ENCODE measurements around the gene HMX1. TPM values are rescaled to one million over a fixed set of nuclear protein-coding genes. Genes with fewer than 3 reads are reported as not detected.

Gene HMX1
- total RNA-seq, 4 donors from 2014 or later: 2.6 TPM; not detected in 3

- TF ChIP-seq POLR2A (IDR thresholded peaks at IDR 0.05): no peak
- no peak for TF ChIP-seq CTCF (IDR thresholded peaks at IDR 0.05)
- Histone ChIP-seq H3K9me3 (no peaks in the 10 kb centered on the region), H3K27me3 (peaks cover 12% of the 10 kb centered on the region), H3K36me3 (no peaks in the 10 kb centered on the region), H3K4me3 (replicated peaks in 1 of 3) (no peak overlapping the region), H3K27ac (no peak overlapping the region), H3K4me1 (no peaks in the 10 kb centered on the region)
- intact Hi-C loops (cut with DNase I): no loop called here
- DNase-seq: no peak
- WGBS, 2 donors: 0 to 6% methylated on average over 3 to 12 of the region's 12 CpGs
Measured at GRCh38 chr4:8877780-8878040, 6.1 kb upstream of the HMX1 start.

- H3K36me3 ChIP-seq: no peaks in the 10 kb centered on the region
- WGBS, 2 donors: 4% methylated on average over 8 to 11 of the region's 11 CpGs
- no peaks in the 10 kb centered on the region for H3K9me3 ChIP-seq
- H3K27me3 ChIP-seq: peaks cover 16% of the 10 kb centered on the region
- no peak for DNase-seq
- H3K27ac ChIP-seq: no peak overlapping the region
- H3K4me3 ChIP-seq (replicated peaks in 1 of 3): no peak overlapping the region
- intact Hi-C loops (cut with DNase I): no loop called here
- no peak for TF ChIP-seq POLR2A (IDR thresholded peaks at IDR 0.05)
- no peak for TF ChIP-seq CTCF (IDR thresholded peaks at IDR 0.05)
- H3K4me1 ChIP-seq: no peaks in the 10 kb centered on the region
Measured at GRCh38 chr4:8876982-8877779, 5.5 kb upstream of the HMX1 start.

- intact Hi-C loops (cut with DNase I): no loop called here
- DNase-seq: no peak
- no peak overlapping the region for H3K4me3 ChIP-seq (replicated peaks in 1 of 3)
- TF ChIP-seq POLR2A (IDR thresholded peaks at IDR 0.05) (no peak), CTCF (IDR thresholded peaks at IDR 0.05) (no peak)
- H3K27me3 ChIP-seq: peaks cover 16% of the 10 kb centered on the region
- H3K27ac ChIP-seq: no peak overlapping the region
- no peaks in the 10 kb centered on the region for H3K4me1 ChIP-seq
- no peaks in the 10 kb centered on the region for H3K36me3 ChIP-seq
- no peaks in the 10 kb centered on the region for H3K9me3 ChIP-seq
- WGBS, 2 donors: 19 to 20% methylated on average over 19 of the region's 19 CpGs
Measured at GRCh38 chr4:8874896-8875680, 3.4 kb upstream of the HMX1 start.

GRCh38 chr4:8874003-8874895, 2.6 kb upstream of the HMX1 start:
- H3K9me3 ChIP-seq: no peaks in the 10 kb centered on the region
- H3K36me3 ChIP-seq: no peaks in the 10 kb centered on the region
- no peak for TF ChIP-seq CTCF (IDR thresholded peaks at IDR 0.05)
- no peak for TF ChIP-seq POLR2A (IDR thresholded peaks at IDR 0.05)
- 5 to 6% methylated on average over 35 to 38 of the region's 71 CpGs for WGBS, 2 donors
- no peaks in the 10 kb centered on the region for H3K4me1 ChIP-seq
- DNase-seq: no peak
- H3K27me3 ChIP-seq: peaks cover 16% of the 10 kb centered on the region
- no peak overlapping the region for H3K27ac ChIP-seq
- intact Hi-C loops (cut with DNase I): no loop called here
- H3K4me3 ChIP-seq (replicated peaks in 1 of 3): no peak overlapping the region

Measured in thyroid gland (tissue), 4 donors.